ENCODE results near the gene SLC38A4. TPM values are rescaled to one million over a fixed set of nuclear protein-coding genes. Genes with fewer than 3 reads are reported as not detected.

SLC38A4 gene
- polyA plus RNA-seq, 1 of the 3 experiments (the other 2 are of a cell fraction), result 66.7 TPM

- ChIA-PET POLR2A (no interaction called here), CTCF (no interaction called here)
- 80% methylated on average over 2 of the region's 2 CpGs for WGBS (ENCODE audit: low lambda C conversion rate)
- Histone ChIP-seq H3K79me2 (ENCODE audit: insufficient read depth) (no peaks in the 10 kb centered on the region), H3F3A (replicated peaks; ENCODE audit: insufficient read depth) (no peaks in the 10 kb centered on the region), H3K4me2 (no peak overlapping the region), H3K9me2 (no peaks in the 10 kb centered on the region), H3K27me3 (ENCODE audit: insufficient read depth) (no peaks in the 10 kb centered on the region), H3K4me3 (ENCODE audit: low read depth in 2 of 2, low read length in 1 of 2) (no peak overlapping the region), H4K20me1 (ENCODE audit: insufficient read depth) (no peaks in the 10 kb centered on the region), H3K4me1 (ENCODE audit: control insufficient read depth in 1 of 2, insufficient read depth in 2 of 2, low read depth in 1 of 2, low read length in 1 of 2) (no peaks in the 10 kb centered on the region), H2AFZ (ENCODE audit: low read depth) (no peak overlapping the region), H3K9me3 (no peaks in the 10 kb centered on the region), H3K36me3 (replicated peaks in 1 of 2; ENCODE audit: control insufficient read depth in 1 of 2, insufficient read depth in 2 of 2, low read length in 1 of 2) (no peaks in the 10 kb centered on the region), H3K9ac (no peak overlapping the region), H3K27ac (ENCODE audit: low read depth in 2 of 2, low read length in 1 of 2) (no peak overlapping the region)
- DNase-seq, result no peak
- TF ChIP-seq SMC3 (IDR thresholded peaks at IDR 0.05; ENCODE audit: low read depth, low read length) (no peak), NFIC (IDR thresholded peaks at IDR 0.05; ENCODE audit: borderline replicate concordance) (no peak), GATA2 (CRISPR knock-in tag; IDR thresholded peaks at IDR 0.05) (no peak), SIN3A (IDR thresholded peaks at IDR 0.05; ENCODE audit: borderline replicate concordance, low read depth, low read length) (no peak), NRF1 (IDR thresholded peaks at IDR 0.05; ENCODE audit: low read depth, low read length) (no peak)
- TF ChIP-seq, protein P1, sequence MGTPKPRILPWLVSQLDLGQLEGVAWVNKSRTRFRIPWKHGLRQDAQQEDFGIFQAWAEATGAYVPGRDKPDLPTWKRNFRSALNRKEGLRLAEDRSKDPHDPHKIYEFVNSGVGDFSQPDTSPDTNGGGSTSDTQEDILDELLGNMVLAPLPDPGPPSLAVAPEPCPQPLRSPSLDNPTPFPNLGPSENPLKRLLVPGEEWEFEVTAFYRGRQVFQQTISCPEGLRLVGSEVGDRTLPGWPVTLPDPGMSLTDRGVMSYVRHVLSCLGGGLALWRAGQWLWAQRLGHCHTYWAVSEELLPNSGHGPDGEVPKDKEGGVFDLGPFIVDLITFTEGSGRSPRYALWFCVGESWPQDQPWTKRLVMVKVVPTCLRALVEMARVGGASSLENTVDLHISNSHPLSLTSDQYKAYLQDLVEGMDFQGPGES (IDR thresholded peaks at IDR 0.05; ENCODE audit: low read depth, low read length), result no peak
These were observed 100.5 kb downstream of the SLC38A4 start for GRCh38 chr12:46725332-46725731.

DNA sequence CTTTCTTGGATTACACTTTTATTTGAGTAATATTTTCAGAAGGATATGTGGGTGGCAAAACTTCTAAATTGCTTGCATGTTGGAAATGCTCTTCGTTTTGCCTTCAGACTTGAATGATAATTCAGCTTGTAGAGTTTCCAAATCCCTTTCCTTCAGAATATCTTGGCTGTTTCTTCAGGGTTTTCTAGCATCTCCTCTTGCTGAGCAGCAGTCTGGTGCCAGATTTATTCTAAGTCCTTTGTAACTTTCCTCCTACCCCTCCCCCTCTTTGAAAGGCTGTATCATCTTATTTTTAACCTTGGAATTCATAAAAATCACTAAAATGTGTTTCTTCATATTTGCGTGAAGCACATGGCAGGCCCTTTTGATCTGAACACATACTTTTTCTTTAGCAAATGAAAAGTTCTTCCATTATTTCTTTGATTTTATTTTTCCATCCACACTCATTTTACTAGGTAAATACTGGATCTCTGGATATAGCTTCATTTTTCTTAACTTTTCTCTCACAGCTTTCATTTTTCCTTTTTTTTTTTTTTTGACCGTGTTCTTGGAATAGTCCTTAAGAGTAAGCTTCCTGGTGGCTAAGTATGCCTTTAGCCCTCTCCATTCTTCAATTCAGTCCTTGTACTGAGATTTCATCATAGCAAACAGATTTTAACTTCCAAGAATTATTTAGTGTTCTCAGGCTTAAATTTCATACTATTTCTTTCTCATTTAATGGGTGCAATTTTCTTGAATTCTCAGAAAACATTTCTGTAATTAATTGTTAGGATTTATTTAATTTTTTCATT, 102.0 kb downstream of the SLC38A4 start:
- Histone ChIP-seq H3K9me2 (no peaks in the 10 kb centered on the region), H3K4me1 (ENCODE audit: control insufficient read depth in 1 of 2, insufficient read depth in 2 of 2, low read depth in 1 of 2, low read length in 1 of 2) (no peaks in the 10 kb centered on the region), H3K79me2 (ENCODE audit: insufficient read depth) (no peaks in the 10 kb centered on the region), H2AFZ (ENCODE audit: low read depth) (no peak overlapping the region), H3K4me2 (no peak overlapping the region), H3F3A (replicated peaks; ENCODE audit: insufficient read depth) (no peaks in the 10 kb centered on the region), H3K27ac (ENCODE audit: low read depth in 2 of 2, low read length in 1 of 2) (no peak overlapping the region), H4K20me1 (ENCODE audit: insufficient read depth) (no peaks in the 10 kb centered on the region), H3K4me3 (ENCODE audit: low read depth in 2 of 2, low read length in 1 of 2) (no peak overlapping the region), H3K9ac (no peak overlapping the region), H3K36me3 (replicated peaks in 1 of 2; ENCODE audit: control insufficient read depth in 1 of 2, insufficient read depth in 2 of 2, low read length in 1 of 2) (no peaks in the 10 kb centered on the region), H3K27me3 (ENCODE audit: insufficient read depth) (no peaks in the 10 kb centered on the region), H3K9me3 (no peaks in the 10 kb centered on the region)
- 58% methylated on average over 3 of the region's 3 CpGs for WGBS (ENCODE audit: low lambda C conversion rate)
- no peak for DNase-seq
- POLR2A ChIA-PET, result no interaction called here
- CTCF ChIA-PET, result no interaction called here
- TF ChIP-seq REST (IDR thresholded peaks at IDR 0.05; ENCODE audit: low read depth, low read length) (no peak), RFX5 (IDR thresholded peaks at IDR 0.05; ENCODE audit: low read length) (no peak), TEAD4 (IDR thresholded peaks at IDR 0.05; ENCODE audit: borderline replicate concordance, insufficient read depth) (no peak), EZH2phosphoT487 (IDR thresholded peaks at IDR 0.05; ENCODE audit: borderline replicate concordance, low read depth) (no peak), POLR2AphosphoS5 (IDR thresholded peaks at IDR 0.05; ENCODE audit: low read depth, low read length) (no peak), MXI1 (IDR thresholded peaks at IDR 0.05; ENCODE audit: low read depth, low read length) (no peak), TCF12 (IDR thresholded peaks at IDR 0.05) (no peak), FOSL2 (IDR thresholded peaks at IDR 0.05; ENCODE audit: borderline replicate concordance, low read depth) (no peak), YY1 (IDR thresholded peaks at IDR 0.05; ENCODE audit: low read depth) (no peak), TAF1 (IDR thresholded peaks at IDR 0.05; ENCODE audit: borderline replicate concordance, low read depth, low read length) (no peak), FOXJ3 (CRISPR knock-in tag; IDR thresholded peaks at IDR 0.05) (no peak), GATA2 (CRISPR knock-in tag; IDR thresholded peaks at IDR 0.05) (no peak), JUND (IDR thresholded peaks at IDR 0.05) (no peak), SIN3A (IDR thresholded peaks at IDR 0.05; ENCODE audit: borderline replicate concordance, low read depth, low read length) (no peak)
- TF ChIP-seq, protein P1 (IDR thresholded peaks at IDR 0.05; ENCODE audit: low read depth, low read length), result no peak

Data from SK-N-SH (cell line).